K562 (cell line): ENCODE data around the gene LATS2. TPM values are rescaled to one million over a fixed set of nuclear protein-coding genes. Genes with fewer than 3 reads are reported as not detected.

Source experiments
- ARID1B ChIP-seq: fragments of 450-650 bp; IDR thresholded peaks from 2 replicates; pipeline ENCODE4 v1.6.1; 2016; ENCODE audit warnings: antibody characterized with exemption, mild to moderate bottlenecking, inconsistent platforms
- ELF1 ChIP-seq: fragments of 200-800 bp; sonication (Bioruptor generic); IDR thresholded peaks from 2 replicates; pipeline ENCODE4 v1.6.1; 2016; ENCODE audit warnings: missing genetic modification characterization, missing compliant biosample characterization
- KAT7 ChIP-seq: sonication (generic); formaldehyde crosslinking; IDR thresholded peaks from 2 replicates; pipeline ENCODE4 v1.8.0; 2022; ENCODE audit warnings: missing genetic modification reagents, mild to moderate bottlenecking, borderline replicate concordance
- RBM14 ChIP-seq: fragments of 200-400 bp; formaldehyde crosslinking; IDR thresholded peaks from 2 replicates; pipeline ENCODE4 v1.6.1; 2018; ENCODE audit warnings: low read depth, mild to moderate bottlenecking, low read length, moderate library complexity, borderline replicate concordance; ENCODE audit not compliant: insufficient read depth
- STAG1 ChIP-seq: sonication (generic); formaldehyde crosslinking; IDR thresholded peaks from 2 replicates; pipeline ENCODE4 v1.5.0; 2020; ENCODE audit warnings: missing genetic modification reagents, borderline replicate concordance
- ZKSCAN1 ChIP-seq: fragments of 150-350 bp; IDR thresholded peaks from 2 replicates; pipeline ENCODE4 v1.6.1; 2016; ENCODE audit warnings: low read depth, low read length
- polyA plus RNA-seq, 8 experiments: library from polyadenylated mRNA; depleted of rRNA in 4 of 8; stranded (reverse) in 5 of 8; unstranded in 3 of 8; fragments of >200 nt; fragmentation: Nextera tagmentation in 2 of 8; fragmentation: Illumina TruSeq in 1 of 8; extraction: Ambion mirVana in 2 of 8; extraction: Trizol in 1 of 8; gene quantifications; 2 replicates each; pipeline versions ENCODE4 v1.2.1 to v1.2.3, GENCODE V29; 2011 to 2014; ENCODE audit warnings: inconsistent platforms in 1 of 8, missing spikeins in 1 of 8
- total RNA-seq, 7 experiments: library from RNA; depleted of rRNA in 6 of 7; stranded (reverse); fragments of >200 nt in 6 of 7; fragmentation: Illumina TruSeq in 2 of 7; extraction: Trizol in 2 of 7; gene quantifications; 2 replicates each; pipeline versions ENCODE4 v1.2.1 to v1.2.3, GENCODE V29; 2011 to 2021; ENCODE audit warnings: low replicate concordance in 1 of 7
- TF ChIP-seq, protein P1 (sequence below): sonication (generic); formaldehyde crosslinking; IDR thresholded peaks from 2 replicates; pipeline ENCODE4 v1.8.1; 2023; ENCODE audit warnings: missing genetic modification reagents, mild to moderate bottlenecking, borderline replicate concordance
- TF ChIP-seq, protein P2 (sequence below), 3 experiments: fragments of 200-800 bp in 1 of 3; sonication (Bioruptor generic) in 1 of 3; sonication (generic) in 1 of 3; formaldehyde crosslinking in 1 of 3; IDR thresholded peaks; 2 replicates each; pipeline versions ENCODE4 v1.6.1 to v1.8.0; 2016 to 2022; ENCODE audit warnings: mild to moderate bottlenecking in 2 of 3, missing compliant biosample characterization in 2 of 3, missing genetic modification characterization in 2 of 3, missing genetic modification reagents in 1 of 3
- TF ChIP-seq, protein P3 (sequence below), 2 experiments: fragments of 450-650 bp; formaldehyde crosslinking in 1 of 2; IDR thresholded peaks; 2 replicates each; pipeline versions ENCODE4 v1.4.0 to v1.6.1; 2014 to 2020; ENCODE audit warnings: mild to moderate bottlenecking in 2 of 2, borderline replicate concordance in 1 of 2, low read depth in 1 of 2
- TF ChIP-seq, protein P4 (sequence below): sonication (generic); formaldehyde crosslinking; IDR thresholded peaks from 2 replicates; pipeline ENCODE4 v1.8.0; 2022; ENCODE audit warnings: mild to moderate bottlenecking, low read depth, missing genetic modification reagents

The LATS2 gene
- total and polyA plus RNA-seq, 9 of the 15 experiments (the other 6 are each of a cell fraction or from before 2014, with no cell fraction given), result 0.18 to 3.7 (median 0.76) TPM

DNA sequence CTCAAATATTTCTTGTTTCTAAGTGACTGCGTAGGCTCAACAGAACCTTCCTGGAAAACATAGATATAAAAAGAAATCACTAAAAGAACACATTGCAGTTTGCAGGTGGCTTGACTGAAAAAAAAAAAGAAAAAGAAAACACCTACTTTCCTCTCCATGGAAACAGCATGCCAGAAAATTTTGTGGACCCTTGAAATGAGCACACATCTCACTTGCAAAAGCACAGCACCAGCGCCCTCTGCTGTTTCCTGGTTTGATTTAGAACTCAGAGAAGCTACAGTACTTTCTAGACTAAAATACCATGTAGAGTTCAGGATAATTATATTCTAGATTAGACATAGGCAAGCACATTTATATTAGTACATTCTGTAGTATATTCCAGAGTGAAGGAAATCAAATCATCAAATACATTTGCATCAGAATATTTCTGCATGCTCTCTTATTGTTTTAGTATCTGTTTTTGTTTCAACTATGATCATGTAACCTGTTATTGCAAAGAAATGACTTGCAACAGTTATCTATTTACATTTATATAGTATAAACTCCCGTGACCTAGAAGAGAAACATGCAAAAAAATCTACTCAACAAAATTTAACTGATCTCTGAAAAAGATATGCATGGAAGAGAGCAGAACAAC lies 136.5 kb downstream of the LATS2 start (continued):
- TF ChIP-seq, protein P1, sequence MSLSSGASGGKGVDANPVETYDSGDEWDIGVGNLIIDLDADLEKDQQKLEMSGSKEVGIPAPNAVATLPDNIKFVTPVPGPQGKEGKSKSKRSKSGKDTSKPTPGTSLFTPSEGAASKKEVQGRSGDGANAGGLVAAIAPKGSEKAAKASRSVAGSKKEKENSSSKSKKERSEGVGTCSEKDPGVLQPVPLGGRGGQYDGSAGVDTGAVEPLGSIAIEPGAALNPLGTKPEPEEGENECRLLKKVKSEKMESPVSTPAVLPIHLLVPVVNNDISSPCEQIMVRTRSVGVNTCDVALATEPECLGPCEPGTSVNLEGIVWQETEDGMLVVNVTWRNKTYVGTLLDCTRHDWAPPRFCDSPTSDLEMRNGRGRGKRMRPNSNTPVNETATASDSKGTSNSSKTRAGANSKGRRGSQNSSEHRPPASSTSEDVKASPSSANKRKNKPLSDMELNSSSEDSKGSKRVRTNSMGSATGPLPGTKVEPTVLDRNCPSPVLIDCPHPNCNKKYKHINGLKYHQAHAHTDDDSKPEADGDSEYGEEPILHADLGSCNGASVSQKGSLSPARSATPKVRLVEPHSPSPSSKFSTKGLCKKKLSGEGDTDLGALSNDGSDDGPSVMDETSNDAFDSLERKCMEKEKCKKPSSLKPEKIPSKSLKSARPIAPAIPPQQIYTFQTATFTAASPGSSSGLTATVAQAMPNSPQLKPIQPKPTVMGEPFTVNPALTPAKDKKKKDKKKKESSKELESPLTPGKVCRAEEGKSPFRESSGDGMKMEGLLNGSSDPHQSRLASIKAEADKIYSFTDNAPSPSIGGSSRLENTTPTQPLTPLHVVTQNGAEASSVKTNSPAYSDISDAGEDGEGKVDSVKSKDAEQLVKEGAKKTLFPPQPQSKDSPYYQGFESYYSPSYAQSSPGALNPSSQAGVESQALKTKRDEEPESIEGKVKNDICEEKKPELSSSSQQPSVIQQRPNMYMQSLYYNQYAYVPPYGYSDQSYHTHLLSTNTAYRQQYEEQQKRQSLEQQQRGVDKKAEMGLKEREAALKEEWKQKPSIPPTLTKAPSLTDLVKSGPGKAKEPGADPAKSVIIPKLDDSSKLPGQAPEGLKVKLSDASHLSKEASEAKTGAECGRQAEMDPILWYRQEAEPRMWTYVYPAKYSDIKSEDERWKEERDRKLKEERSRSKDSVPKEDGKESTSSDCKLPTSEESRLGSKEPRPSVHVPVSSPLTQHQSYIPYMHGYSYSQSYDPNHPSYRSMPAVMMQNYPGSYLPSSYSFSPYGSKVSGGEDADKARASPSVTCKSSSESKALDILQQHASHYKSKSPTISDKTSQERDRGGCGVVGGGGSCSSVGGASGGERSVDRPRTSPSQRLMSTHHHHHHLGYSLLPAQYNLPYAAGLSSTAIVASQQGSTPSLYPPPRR (CRISPR knock-in tag), result no peak
- TF ChIP-seq, protein P2, sequence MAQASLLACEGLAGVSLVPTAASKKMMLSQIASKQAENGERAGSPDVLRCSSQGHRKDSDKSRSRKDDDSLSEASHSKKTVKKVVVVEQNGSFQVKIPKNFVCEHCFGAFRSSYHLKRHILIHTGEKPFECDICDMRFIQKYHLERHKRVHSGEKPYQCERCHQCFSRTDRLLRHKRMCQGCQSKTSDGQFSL (CRISPR knock-in tag; IDR thresholded peaks at IDR 0.05), result no peak
- TF ChIP-seq, protein P2 (tag; IDR thresholded peaks at IDR 0.05), result no peak
- TF ChIP-seq STAG1 (peak; percentile 32; the same call in 1 of the 2 replicates), ZKSCAN1 (no peak), RBM14 (no peak), ELF1 (tag) (no peak), KAT7 (no peak), ARID1B (no peak)
- TF ChIP-seq, protein P3, sequence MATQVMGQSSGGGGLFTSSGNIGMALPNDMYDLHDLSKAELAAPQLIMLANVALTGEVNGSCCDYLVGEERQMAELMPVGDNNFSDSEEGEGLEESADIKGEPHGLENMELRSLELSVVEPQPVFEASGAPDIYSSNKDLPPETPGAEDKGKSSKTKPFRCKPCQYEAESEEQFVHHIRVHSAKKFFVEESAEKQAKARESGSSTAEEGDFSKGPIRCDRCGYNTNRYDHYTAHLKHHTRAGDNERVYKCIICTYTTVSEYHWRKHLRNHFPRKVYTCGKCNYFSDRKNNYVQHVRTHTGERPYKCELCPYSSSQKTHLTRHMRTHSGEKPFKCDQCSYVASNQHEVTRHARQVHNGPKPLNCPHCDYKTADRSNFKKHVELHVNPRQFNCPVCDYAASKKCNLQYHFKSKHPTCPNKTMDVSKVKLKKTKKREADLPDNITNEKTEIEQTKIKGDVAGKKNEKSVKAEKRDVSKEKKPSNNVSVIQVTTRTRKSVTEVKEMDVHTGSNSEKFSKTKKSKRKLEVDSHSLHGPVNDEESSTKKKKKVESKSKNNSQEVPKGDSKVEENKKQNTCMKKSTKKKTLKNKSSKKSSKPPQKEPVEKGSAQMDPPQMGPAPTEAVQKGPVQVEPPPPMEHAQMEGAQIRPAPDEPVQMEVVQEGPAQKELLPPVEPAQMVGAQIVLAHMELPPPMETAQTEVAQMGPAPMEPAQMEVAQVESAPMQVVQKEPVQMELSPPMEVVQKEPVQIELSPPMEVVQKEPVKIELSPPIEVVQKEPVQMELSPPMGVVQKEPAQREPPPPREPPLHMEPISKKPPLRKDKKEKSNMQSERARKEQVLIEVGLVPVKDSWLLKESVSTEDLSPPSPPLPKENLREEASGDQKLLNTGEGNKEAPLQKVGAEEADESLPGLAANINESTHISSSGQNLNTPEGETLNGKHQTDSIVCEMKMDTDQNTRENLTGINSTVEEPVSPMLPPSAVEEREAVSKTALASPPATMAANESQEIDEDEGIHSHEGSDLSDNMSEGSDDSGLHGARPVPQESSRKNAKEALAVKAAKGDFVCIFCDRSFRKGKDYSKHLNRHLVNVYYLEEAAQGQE (IDR thresholded peaks at IDR 0.05; ENCODE audit: borderline replicate concordance), result peak; percentile 64; the same call in 1 of the 2 replicates
- TF ChIP-seq, protein P3 (CRISPR knock-in tag; IDR thresholded peaks at IDR 0.05; ENCODE audit: low read depth), result no peak
- TF ChIP-seq, protein P4, sequence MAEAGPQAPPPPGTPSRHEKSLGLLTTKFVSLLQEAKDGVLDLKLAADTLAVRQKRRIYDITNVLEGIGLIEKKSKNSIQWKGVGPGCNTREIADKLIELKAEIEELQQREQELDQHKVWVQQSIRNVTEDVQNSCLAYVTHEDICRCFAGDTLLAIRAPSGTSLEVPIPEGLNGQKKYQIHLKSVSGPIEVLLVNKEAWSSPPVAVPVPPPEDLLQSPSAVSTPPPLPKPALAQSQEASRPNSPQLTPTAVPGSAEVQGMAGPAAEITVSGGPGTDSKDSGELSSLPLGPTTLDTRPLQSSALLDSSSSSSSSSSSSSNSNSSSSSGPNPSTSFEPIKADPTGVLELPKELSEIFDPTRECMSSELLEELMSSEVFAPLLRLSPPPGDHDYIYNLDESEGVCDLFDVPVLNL (CRISPR knock-in tag), result no peak
